ENCODE measurements around the gene TIMM10B.

- TF ChIP-seq CEBPB (IDR thresholded peaks at IDR 0.05) = no peak
- no peak for TF ChIP-seq USF1 (IDR thresholded peaks at IDR 0.05)
- no peak for TF ChIP-seq EGR1 (IDR thresholded peaks at IDR 0.05)
- TF ChIP-seq YY1 (IDR thresholded peaks at IDR 0.05; ENCODE audit: low read depth) = no peak
- no peak for TF ChIP-seq EP300 (IDR thresholded peaks at IDR 0.05; ENCODE audit: borderline replicate concordance)
Measured at GRCh38 chr11:6476571-6476970, 4.7 kb upstream of the TIMM10B start.

All from Ishikawa (cell line).